UCSD-AML1 (cell line): ENCODE measurements around the gene TOX4.
"Not testable (repeated sequence)": the region's sequence is repeated elsewhere in the genome, so short reads cannot be mapped to it uniquely, and the experiment has no call there.

Experiments
- DNase-seq: peaks from one replicate; lab custom pipeline; 2025; ENCODE audit not compliant: unreplicated experiment; lab: John Stamatoyannopoulos, UW

Gene TOX4

DNA sequence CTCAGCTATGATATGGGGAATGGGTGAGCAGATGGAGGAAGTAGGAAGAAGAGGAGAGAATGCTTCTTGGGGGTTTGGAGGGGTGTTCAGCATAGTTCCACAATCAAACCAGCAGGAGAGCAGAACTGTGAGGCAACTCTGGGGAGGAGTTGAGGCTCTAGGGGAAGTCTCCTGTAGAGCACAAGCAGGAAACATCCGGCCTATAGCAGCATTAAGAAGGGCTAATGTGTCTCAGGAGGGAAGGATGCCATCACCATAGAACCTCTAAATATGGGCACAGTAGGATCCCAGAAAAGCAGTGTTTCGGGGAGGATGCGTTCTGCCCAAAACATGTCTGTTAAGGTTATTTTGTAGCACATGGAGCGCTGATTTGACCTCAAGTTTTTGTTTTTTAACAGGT, 57.6 kb downstream of the TOX4 start:
- no peak for DNase-seq

DNA sequence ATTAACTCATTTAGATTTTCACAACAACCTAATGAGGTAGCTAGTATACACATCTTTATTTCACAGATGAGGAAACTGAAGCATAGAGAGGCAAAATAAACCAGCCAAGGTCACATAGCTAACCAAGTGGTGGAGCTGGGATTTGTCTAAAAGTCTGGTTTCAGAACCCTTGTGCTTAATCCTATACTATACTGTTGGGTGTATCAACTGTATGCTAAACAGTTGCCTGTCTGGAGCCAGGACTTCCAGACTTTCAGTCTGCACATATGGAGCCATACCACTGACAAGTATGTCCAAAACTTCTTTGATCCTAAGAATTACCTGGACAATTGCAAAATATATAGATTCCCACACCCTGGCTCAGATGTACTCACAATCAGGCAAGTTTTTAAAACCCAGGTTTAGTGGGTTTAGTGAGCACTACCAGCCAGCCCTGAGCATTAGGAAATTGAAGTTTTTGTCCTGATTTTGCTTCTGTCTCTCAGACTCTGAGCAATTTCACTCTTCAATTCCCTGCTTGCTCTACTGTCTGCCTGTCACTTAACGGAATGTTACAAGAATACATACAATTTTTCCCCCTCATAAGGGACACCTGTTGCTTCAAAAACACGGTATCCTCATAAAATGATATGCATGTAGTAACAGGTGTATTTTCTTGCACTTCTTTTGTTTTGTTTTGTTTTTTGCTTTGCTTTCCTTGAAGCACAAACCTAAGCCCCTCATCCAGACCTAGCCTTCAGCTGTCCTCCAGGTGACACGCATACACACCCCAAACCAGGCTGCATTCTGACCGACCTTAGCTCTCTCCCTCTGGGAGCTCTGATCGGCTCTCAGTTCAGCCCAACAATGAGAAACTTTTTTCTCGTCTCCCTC, 58.8 kb downstream of the TOX4 start:
- no peak for DNase-seq

DNA sequence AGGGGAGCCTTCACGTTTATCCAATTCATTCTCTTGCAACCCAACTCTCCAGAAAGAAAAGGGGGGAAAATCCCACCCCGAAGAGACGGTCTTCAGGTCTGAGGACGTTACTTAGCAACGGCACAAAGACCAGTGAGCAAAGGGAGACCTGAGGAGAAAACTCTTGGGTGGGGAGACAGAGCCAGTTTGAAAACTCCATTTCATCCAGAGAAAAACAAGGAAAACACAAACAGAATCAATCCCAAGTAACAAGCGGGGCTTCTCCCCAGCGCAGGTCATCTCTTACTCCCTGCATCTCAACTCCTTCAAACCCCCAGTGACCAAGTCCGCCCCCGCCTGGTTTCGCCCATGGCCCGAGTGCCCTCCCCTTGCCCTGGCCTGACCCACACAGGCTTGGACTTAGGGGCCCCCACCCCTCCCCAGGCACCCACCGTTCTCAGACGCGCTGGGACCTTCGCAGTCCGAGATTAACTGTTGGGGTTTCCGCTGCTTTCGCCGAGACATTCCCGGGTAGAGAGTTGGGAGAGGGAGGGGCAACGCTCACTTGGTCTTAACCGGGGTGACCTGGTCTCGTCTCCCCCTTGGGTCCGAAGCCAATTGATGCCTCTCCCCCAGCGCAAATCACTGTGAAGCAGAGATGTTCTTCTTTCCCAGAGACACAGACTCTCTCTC, 59.6 kb downstream of the TOX4 start:
- no peak for DNase-seq

DNA sequence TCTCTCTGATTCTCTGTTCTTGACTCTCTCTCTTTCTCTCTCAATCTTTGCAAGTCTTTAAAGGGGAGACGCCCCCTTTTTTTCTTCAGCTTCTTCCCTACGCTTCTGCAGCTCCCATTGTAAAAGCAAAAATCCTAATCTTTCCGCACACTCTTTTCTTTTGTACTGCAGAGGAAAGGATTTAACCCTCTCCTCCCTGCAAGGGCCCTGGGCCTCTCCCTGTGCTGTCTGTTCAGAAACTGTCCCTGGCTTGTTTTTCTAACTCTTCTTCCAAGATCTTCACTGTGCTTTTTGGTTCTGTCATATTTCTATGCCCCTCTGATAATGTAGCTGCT, 60.1 kb downstream of the TOX4 start:
- no peak for DNase-seq

DNA sequence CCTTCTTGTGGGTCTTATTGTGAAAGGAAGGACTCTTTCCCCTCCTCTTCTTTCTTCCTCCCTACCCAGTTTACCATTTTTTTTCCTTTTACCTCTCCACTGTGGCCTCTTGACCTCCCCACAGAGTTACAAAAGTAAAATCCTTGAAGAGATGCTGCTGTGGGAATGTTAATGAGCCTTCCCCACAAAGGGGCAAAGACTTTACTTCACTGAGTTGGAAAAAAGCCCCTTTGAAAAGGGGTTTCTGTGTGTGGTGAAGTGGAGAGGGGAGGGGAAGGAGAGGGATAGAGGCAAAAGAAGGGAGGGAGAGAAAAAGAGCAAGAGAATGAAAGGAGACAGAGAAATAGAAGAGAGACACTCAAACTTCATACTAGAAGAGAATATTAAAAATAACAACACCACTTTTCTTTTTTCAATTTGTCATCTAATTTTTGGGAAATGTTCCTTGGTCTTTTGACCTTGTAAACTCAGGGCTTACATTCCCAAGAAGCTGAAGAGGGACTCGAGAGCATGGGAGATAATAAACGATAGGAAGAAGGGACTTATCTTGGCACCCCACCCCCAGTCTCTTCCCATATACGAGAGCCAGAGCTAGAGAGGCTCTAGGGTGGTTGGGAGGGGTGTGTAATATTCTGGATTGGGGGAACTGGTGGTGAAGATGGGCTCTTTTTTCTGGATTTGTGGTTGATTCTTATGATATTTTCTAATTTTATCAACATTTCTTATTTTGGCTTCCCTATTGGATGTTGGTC, 62.4 kb downstream of the TOX4 start:
- DNase-seq: no peak

DNA sequence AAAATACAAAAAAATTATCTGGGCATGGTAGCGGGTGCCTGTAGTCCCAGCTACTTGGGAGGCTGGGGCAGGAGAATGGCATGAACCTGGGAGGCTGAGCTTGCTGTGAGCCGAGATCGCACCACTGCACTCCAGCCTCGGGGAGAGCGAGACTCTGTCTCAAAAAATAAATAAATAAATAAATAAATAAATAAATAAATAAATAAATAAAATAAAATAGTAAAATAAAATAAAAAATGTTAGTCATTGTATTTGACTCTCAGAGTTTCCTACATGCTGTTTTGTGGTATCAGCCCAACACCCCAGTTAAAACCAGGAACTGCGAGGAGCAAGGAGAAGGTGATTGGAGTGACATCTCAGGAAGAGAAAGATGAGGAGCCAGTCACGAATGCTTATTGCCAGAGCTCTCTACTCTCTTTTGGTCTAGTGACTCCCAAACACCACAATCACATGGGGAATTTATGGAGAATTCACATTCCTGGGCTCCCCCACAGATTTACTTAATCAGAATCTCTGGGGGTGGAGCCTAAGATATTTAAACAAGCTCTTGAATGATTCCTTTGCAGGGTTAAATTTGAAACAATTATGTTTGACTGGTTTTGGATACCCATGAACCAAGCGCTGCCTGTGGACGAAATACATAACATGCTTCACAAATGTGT, 64.5 kb downstream of the TOX4 start:
- DNase-seq: no peak

DNA sequence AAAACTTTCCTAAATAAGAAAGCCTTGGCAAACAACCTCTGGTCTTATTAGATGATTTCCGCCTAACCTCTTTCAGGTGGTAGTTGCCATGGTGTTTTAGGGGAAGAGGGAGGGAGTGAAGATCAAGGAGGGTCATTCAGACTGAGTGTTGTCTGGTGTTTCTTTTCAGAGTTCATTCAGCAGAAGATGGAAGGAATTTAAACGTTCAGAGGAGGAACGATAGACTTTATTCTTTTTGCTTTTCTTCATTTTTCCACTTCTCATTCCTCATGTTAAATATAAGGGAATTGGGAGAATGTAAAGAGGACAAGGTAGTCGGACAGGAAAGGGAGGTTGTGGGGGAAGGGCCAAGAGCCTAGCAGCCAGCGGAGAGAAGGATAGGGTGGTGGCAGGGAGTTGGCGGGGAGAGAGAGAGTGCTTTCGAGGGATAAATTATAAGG, 66.5 kb downstream of the TOX4 start:
- DNase-seq: no peak

DNA sequence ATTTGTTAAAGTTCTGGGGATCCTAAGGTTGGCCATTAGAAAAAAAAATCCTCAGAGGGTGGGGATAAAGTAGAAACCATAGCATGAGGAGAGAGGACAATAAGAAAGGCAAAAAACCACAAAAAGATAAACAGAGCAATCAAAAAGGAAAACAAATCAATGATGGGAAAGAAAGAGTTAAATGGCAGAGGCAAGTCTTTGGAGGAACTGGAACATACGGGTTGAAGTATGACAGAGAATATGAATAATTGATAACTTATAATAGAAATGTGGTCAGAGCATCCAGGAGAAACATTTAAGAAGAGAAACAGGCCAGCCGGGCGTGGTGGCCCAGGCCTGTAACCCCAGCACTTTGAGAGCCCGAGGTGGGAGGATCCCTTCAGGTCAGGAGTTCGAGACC, 67.0 kb downstream of the TOX4 start:
- no peak for DNase-seq

DNA sequence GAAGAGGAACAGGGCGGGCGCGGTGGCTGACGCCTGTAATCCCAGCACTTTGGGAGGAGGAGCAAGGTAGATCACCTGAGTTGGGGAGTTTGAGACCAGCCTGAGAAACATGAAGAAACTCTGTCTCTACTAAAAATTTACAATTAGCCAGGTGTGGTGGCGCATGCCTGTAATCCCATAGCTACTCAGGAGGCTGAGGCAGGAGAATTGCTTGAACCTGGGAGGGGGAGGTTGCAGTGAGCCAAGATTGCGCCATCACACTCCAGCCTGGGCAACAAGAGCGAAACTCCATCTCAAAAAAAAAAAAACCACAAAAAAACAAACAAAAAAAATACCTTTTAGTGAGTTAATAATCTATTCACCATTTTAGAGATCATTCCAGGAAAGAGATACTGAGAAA, 67.6 kb downstream of the TOX4 start:
- not testable (repeated sequence) for DNase-seq
